ENCODE data around the gene MOCS3.

MOCS3 gene

DNA sequence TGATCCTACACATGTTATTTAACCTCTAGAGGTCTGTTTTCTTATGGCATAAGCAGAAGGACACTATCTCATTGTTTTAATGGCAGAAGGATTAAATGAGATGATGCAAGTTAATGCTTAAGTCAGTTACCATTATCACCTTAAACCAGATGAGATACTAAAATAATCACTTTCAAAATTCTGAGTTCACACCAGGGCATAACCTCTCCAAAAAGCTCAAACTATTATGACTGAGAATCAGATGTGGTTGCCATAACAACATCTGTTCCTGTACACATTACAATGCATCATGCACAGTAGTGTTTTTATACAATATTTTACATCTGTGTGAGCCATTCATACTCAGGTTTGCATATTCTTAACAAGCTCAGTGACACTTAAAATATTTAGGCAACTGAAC, 37.6 kb upstream of the MOCS3 start:
- no peak for ATAC-seq (ENCODE audit: insufficient read depth, low read depth)

GRCh38 chr20:50921803-50922501, 36.7 kb upstream of the MOCS3 start:
- no peaks in the 10 kb centered on the region for H3K27me3 ChIP-seq (ENCODE audit: insufficient read depth, low read length, poor library complexity)
- H3K4me2 ChIP-seq (ENCODE audit: insufficient read depth, low read length), result no peak overlapping the region
- H3K27ac ChIP-seq (ENCODE audit: low read length), result no peak overlapping the region
- H4K20me1 ChIP-seq (ENCODE audit: insufficient read depth, low read length), result peaks cover 97% of the 10 kb centered on the region
- no peak for TF ChIP-seq EZH2 (IDR thresholded peaks at IDR 0.05; ENCODE audit: borderline replicate concordance, low read depth, low read length, severe bottlenecking)
- no peak for ATAC-seq (ENCODE audit: insufficient read depth, low read depth)
- peaks cover 21% of the 10 kb centered on the region for H3K4me1 ChIP-seq (ENCODE audit: insufficient read depth, low read length)
- no peak overlapping the region for H3K9ac ChIP-seq (ENCODE audit: low read depth, low read length)
- H2AFZ ChIP-seq (ENCODE audit: low read depth, low read length), result no peak overlapping the region
- H3K79me2 ChIP-seq (ENCODE audit: insufficient read depth, low read length), result peaks cover 100% of the 10 kb centered on the region
- DNase-seq, result no peak
- no peaks in the 10 kb centered on the region for H3K9me3 ChIP-seq (ENCODE audit: insufficient read depth, low read length, severe bottlenecking)
- no peak overlapping the region for H3K4me3 ChIP-seq (ENCODE audit: low read depth in 1 of 2, low read length in 2 of 2)
- H3K36me3 ChIP-seq (ENCODE audit: insufficient read depth, low read length), result peaks cover 86% of the 10 kb centered on the region

More for the DNA sequence above, 37.6 kb upstream of the MOCS3 start:
- Histone ChIP-seq H3K27me3 (ENCODE audit: insufficient read depth, low read length, poor library complexity) (no peaks in the 10 kb centered on the region), H3K9me3 (ENCODE audit: insufficient read depth, low read length, severe bottlenecking) (no peaks in the 10 kb centered on the region), H3K4me2 (ENCODE audit: insufficient read depth, low read length) (no peak overlapping the region), H3K4me1 (ENCODE audit: insufficient read depth, low read length) (peaks cover 20% of the 10 kb centered on the region), H3K27ac (ENCODE audit: low read length) (no peak overlapping the region), H3K79me2 (ENCODE audit: insufficient read depth, low read length) (peaks cover 100% of the 10 kb centered on the region), H2AFZ (ENCODE audit: low read depth, low read length) (no peak overlapping the region), H3K9ac (ENCODE audit: low read depth, low read length) (no peak overlapping the region), H3K4me3 (ENCODE audit: low read depth in 1 of 2, low read length in 2 of 2) (no peak overlapping the region), H3K36me3 (ENCODE audit: insufficient read depth, low read length) (peaks cover 88% of the 10 kb centered on the region), H4K20me1 (ENCODE audit: insufficient read depth, low read length) (peaks cover 98% of the 10 kb centered on the region)
- TF ChIP-seq EZH2 (IDR thresholded peaks at IDR 0.05; ENCODE audit: borderline replicate concordance, low read depth, low read length, severe bottlenecking) (no peak), CTCF (IDR thresholded peaks at IDR 0.05; ENCODE audit: borderline replicate concordance, extremely low read depth, low read length, poor library complexity, severe bottlenecking) (no peak)
- DNase-seq, result no peak

DNA sequence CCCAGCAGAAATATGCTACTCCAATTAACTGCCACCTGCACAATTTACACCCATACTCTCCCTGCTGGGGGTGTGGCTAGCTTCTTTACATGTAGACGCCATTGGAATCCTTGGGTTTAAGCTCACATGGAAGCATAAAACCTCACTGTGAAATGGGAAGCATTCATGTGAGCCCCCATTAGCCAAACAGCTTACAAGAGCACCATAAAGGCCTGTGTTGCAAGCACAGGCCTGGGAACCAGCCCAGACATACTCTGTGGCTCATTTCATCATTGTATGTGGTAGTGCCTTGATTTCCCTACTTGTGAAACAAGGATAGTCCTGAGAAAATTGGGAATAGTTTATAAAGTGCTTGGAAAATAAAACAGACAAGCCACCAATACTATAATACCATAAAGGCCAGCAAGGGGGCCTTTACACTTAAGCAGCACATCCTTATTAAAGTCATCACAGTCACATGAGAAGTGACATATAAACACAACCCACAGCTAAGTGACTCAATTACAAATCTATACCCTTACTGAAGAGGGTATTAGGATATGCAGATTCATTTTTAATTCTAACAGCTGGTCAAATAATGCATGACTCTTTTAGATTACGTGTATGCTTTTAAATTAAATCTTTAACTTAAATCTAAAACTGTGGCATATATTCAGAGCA, 34.2 kb upstream of the MOCS3 start:
- Histone ChIP-seq H2AFZ (ENCODE audit: low read depth, low read length) (no peak overlapping the region), H3K4me2 (ENCODE audit: insufficient read depth, low read length) (peak overlapping the region; percentile 72; the same call in 1 of the 2 replicates), H3K27ac (ENCODE audit: low read length) (no peak overlapping the region), H3K4me3 (ENCODE audit: low read depth in 1 of 2, low read length in 2 of 2) (no peak overlapping the region), H3K9me3 (ENCODE audit: insufficient read depth, low read length, severe bottlenecking) (no peaks in the 10 kb centered on the region), H3K27me3 (ENCODE audit: insufficient read depth, low read length, poor library complexity) (no peaks in the 10 kb centered on the region), H4K20me1 (ENCODE audit: insufficient read depth, low read length) (peaks cover 97% of the 10 kb centered on the region), H3K36me3 (ENCODE audit: insufficient read depth, low read length) (peaks cover 89% of the 10 kb centered on the region), H3K9ac (ENCODE audit: low read depth, low read length) (no peak overlapping the region), H3K79me2 (ENCODE audit: insufficient read depth, low read length) (peaks cover 100% of the 10 kb centered on the region), H3K4me1 (ENCODE audit: insufficient read depth, low read length) (peaks cover 46% of the 10 kb centered on the region)
- no peak for ATAC-seq (ENCODE audit: insufficient read depth, low read depth)
- no peak for TF ChIP-seq EZH2 (IDR thresholded peaks at IDR 0.05; ENCODE audit: borderline replicate concordance, low read depth, low read length, severe bottlenecking)
- TF ChIP-seq CTCF (IDR thresholded peaks at IDR 0.05; ENCODE audit: borderline replicate concordance, extremely low read depth, low read length, poor library complexity, severe bottlenecking), result no peak
- DNase-seq, result no peak

DNA sequence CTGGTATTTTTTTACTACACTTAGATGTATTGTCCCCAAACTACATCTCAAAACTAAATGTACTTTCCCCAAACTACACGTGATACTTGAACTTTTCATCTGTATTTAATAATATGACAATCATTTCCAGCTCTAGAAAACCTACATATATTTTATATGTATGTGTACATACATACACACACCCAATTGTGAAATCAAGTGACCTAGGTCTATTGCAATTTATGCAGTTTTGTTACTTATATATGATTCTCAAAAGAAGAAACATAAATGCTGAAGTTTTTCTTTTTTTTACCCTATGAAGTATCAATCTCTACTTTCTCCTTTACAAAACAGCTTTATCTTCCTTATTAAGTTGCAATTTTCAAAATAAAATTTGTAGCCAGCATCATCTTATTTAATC, 32.1 kb upstream of the MOCS3 start:
- Histone ChIP-seq H3K4me2 (ENCODE audit: insufficient read depth, low read length) (peak overlapping the region; percentile 72; the same call in 1 of the 2 replicates), H4K20me1 (ENCODE audit: insufficient read depth, low read length) (peaks cover 83% of the 10 kb centered on the region), H3K9ac (ENCODE audit: low read depth, low read length) (no peak overlapping the region), H3K27me3 (ENCODE audit: insufficient read depth, low read length, poor library complexity) (no peaks in the 10 kb centered on the region), H3K27ac (ENCODE audit: low read length) (no peak overlapping the region), H3K36me3 (ENCODE audit: insufficient read depth, low read length) (peaks cover 76% of the 10 kb centered on the region), H3K4me3 (ENCODE audit: low read depth in 1 of 2, low read length in 2 of 2) (no peak overlapping the region; a peak in 1 of 4 replicates), H2AFZ (ENCODE audit: low read depth, low read length) (no peak overlapping the region), H3K9me3 (ENCODE audit: insufficient read depth, low read length, severe bottlenecking) (no peaks in the 10 kb centered on the region), H3K79me2 (ENCODE audit: insufficient read depth, low read length) (peaks cover 94% of the 10 kb centered on the region), H3K4me1 (ENCODE audit: insufficient read depth, low read length) (peaks cover 50% of the 10 kb centered on the region)
- DNase-seq (no peak), ATAC-seq (ENCODE audit: insufficient read depth, low read depth) (no peak)
- no peak for TF ChIP-seq EZH2 (IDR thresholded peaks at IDR 0.05; ENCODE audit: borderline replicate concordance, low read depth, low read length, severe bottlenecking)

Measured in DND-41 (cell line).